Renal pelvis (tissue), 4 donors: ENCODE results near the gene TAF1. TPM values are rescaled to one million over a fixed set of nuclear protein-coding genes. Genes with fewer than 3 reads are reported as not detected.
"Not testable (repeated sequence)": the region's sequence is repeated elsewhere in the genome, so short reads cannot be mapped to it uniquely, and the experiment has no call there.

Experiments
- DNase-seq: peaks from one replicate; pipeline ENCODE4 v3.0.0-alpha.2; 2013
- polyA plus RNA-seq, 3 donors: library from polyadenylated mRNA; unstranded; fragments of 120-200 nt; gene quantifications; one replicate each; pipeline ENCODE4 v1.2.1, GENCODE V29; 2013; ENCODE audit not compliant: insufficient read length in 3 of 3

TAF1 gene
- polyA plus RNA-seq, 3 donors = 37.9 to 60.0 (median 44.8) TPM

DNA sequence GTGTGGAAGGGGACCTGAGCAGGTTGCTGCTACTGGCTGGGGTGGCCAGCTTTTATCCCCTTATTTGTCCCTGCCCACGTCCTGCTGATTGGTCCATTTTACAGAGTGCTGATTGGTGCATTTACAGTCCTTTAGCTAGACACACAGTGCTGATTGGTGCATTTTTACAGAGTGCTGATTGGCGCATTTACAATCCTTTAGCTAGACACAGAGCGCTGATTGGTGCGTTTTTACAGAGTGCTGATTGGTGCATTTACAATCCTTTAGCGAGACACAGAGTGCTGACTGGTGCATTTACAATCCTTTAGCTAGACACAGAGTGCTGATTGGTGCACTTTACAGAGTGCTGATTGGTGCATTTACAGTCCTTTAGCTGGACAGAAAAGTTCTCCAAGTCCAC is 135.9 kb downstream of the TAF1 start:
- not testable (repeated sequence) for DNase-seq

DNA sequence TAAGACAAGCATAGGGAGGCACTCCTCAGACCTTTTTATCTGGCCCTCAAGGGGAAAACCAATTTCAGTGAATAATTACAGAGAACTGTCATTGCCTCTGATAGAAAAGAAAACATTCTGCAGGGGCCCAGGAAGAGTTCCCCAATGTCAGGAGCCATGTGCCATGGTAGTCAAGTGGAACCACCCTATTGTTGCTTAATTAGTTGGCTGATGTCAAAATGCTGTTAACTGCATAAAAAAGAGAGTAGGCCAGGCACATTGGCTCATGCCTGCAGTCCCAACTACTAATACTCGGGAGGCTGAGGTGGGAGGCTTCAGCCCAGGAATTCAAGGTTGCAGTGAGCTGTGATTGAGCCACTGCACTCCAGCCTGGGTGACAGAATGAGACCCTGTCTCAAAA is 138.2 kb downstream of the TAF1 start:
- no peak for DNase-seq

- DNase-seq = no peak
Observed at GRCh38 chrX:71509289-71509688, 143.1 kb downstream of the TAF1 start.

DNA sequence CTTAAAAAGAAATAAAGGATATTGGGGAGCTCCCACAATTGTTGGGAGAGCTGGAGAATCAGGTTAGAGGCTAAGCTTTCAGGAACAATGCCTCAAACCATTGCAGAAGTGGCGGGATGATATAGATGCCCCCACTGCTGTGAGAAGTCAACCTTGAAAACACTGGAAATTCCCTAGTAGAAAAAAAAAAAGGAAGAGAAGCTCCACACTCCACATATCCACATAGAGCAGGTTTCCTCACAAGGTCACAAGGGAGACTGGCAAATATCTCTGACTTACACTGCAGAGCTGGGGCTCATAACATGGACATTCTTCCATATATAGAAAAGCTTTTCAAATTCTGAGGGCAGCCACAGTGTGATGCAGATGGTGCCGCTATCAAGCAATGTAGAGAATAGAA is 144.0 kb downstream of the TAF1 start:
- DNase-seq = no peak

DNA sequence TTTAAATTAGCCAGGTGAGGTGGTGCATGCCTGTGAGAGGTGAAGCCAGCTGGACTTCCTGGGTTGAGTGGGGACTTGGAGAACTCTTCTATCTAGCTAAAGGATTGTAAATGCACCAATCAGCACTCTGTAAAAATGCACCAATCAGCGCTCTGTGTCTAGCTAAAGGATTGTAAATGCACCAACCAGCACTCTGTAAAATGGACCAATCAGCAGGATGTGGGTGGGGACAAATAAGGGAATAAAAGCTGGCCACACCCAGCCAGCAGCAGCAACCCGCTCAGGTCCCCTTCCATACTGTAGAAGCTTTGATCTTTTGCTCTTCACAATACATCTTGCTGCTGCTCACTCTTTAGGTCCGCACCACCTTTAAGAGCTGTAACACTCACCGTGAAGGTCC is 147.6 kb downstream of the TAF1 start:
- not testable (repeated sequence) for DNase-seq

DNA sequence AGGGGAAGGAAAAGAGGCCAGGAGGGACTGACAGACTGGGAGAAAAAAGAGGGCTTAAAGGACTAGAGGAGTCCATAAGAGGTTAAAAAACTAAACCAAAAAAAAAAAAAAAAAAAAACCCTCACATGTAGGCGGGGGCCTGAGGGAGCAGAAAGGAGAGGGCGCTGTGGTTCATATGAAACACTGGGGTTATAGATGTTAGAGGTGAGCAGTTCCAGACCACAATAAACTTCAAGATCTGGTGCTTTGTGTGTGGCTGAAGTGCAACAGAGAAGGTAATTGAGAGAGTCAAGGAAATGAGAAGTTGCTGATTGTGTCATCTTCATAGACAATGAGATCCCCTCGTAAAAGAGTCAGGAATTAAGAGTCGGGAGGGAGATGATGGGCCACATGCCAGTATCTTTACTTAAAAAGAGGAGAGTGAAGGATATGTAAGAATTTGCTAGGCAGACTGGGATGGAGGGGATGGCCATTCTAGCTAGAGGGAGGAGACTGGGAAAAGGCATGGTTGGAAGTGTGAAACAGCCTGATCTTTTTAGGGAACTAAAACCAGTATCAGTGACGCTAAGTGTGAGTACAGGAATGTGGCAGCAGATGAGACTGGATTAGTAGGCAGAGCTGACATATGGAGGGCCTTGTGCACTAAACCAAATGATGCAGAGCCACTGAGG is 148.3 kb downstream of the TAF1 start:
- no peak for DNase-seq

- DNase-seq = no peak
Observed at GRCh38 chrX:71515038-71515396, 148.9 kb downstream of the TAF1 start.

Other genes starting within 250 kb of the TAF1 start
- 10 to 100 TPM; 47.9 to 55.0 (median 54.9) TPM for gene MED12, start 247.8 kb upstream of the TAF1 start, polyA plus RNA-seq
- gene NLGN3, start 221.5 kb upstream of the TAF1 start, polyA plus RNA-seq = 1 to 10 TPM; 4.3 to 5.8 (median 4.9) TPM
- 10 to 100 TPM; 53.5 to 58.9 (median 58.1) TPM for gene GJB1, start 143.1 kb upstream of the TAF1 start, polyA plus RNA-seq
- 10 to 100 TPM; 66.3 to 71.6 (median 66.7) TPM for gene ZMYM3, start 112.2 kb upstream of the TAF1 start, polyA plus RNA-seq
- gene NONO, start 82.7 kb upstream of the TAF1 start, polyA plus RNA-seq = 100 to 1,000 TPM; 622 to 661 (median 635) TPM
- 1 to 10 TPM; 1.3 to 2.1 (median 1.6) TPM for gene ITGB1BP2, start 64.6 kb upstream of the TAF1 start, polyA plus RNA-seq
- 100 to 1,000 TPM; 191 to 318 (median 291) TPM for gene OGT, start 166.7 kb downstream of the TAF1 start, polyA plus RNA-seq
- gene GCNA, start 212.1 kb downstream of the TAF1 start, polyA plus RNA-seq = 1 to 10 TPM; 2.1 to 4.0 (median 3.1) TPM